Mononuclear cell (primary cell): ENCODE data around the gene ACTG1. TPM values are rescaled to one million over a fixed set of nuclear protein-coding genes. Genes with fewer than 3 reads are reported as not detected.

Experiments
- H3K27me3 ChIP-seq: 2 replicates; pipeline ENCODE4 v1.6.0; 2011; ENCODE audit warnings: low read length, control low read depth; ENCODE audit not compliant: insufficient read depth
- H3K4me1 ChIP-seq: 2 replicates; pipeline ENCODE4 v1.5.1; 2011; ENCODE audit warnings: mild to moderate bottlenecking, low read length, control low read depth; ENCODE audit not compliant: insufficient read depth
- H3K4me3 ChIP-seq: 2 replicates; pipeline ENCODE4 v1.5.1; 2011; ENCODE audit warnings: mild to moderate bottlenecking, low read length, moderate library complexity
- H3K9me3 ChIP-seq: 2 replicates; pipeline ENCODE4 v1.5.1; 2011; ENCODE audit warnings: low read depth, mild to moderate bottlenecking, control low read depth, low read length
- total RNA-seq: library from RNA; depleted of rRNA; stranded (reverse); fragments of >200 nt; gene quantifications from one replicate; pipeline ENCODE4 v1.2.3, GENCODE V29; 2012

ACTG1 gene
- total RNA-seq, 1 donor = 2,327 TPM

GRCh38 chr17:81468111-81468769 is 44.4 kb downstream of the ACTG1 start:
- no peaks in the 10 kb centered on the region for H3K27me3 ChIP-seq
- H3K4me1 ChIP-seq = no peaks in the 10 kb centered on the region
- H3K4me3 ChIP-seq = no peak overlapping the region
- H3K9me3 ChIP-seq = no peaks in the 10 kb centered on the region

- Histone ChIP-seq H3K27me3 (no peaks in the 10 kb centered on the region), H3K4me1 (no peaks in the 10 kb centered on the region), H3K9me3 (no peaks in the 10 kb centered on the region), H3K4me3 (no peak overlapping the region)
Observed at GRCh38 chr17:81466564-81467472, 45.8 kb downstream of the ACTG1 start.

- Histone ChIP-seq H3K4me3 (no peak overlapping the region), H3K27me3 (no peaks in the 10 kb centered on the region), H3K9me3 (no peaks in the 10 kb centered on the region), H3K4me1 (no peaks in the 10 kb centered on the region)
Observed at GRCh38 chr17:81465910-81466309, 46.7 kb downstream of the ACTG1 start.

- H3K27me3 ChIP-seq = no peaks in the 10 kb centered on the region
- peaks cover 7% of the 10 kb centered on the region for H3K4me1 ChIP-seq
- H3K4me3 ChIP-seq = no peak overlapping the region
- H3K9me3 ChIP-seq = no peaks in the 10 kb centered on the region
Observed at GRCh38 chr17:81464586-81464985, 48.0 kb downstream of the ACTG1 start.

- H3K9me3 ChIP-seq = no peaks in the 10 kb centered on the region
- no peak overlapping the region for H3K4me3 ChIP-seq
- H3K27me3 ChIP-seq = no peaks in the 10 kb centered on the region
- H3K4me1 ChIP-seq = peaks cover 7% of the 10 kb centered on the region
Observed at GRCh38 chr17:81463506-81463905, 49.1 kb downstream of the ACTG1 start.

- Histone ChIP-seq H3K9me3 (no peaks in the 10 kb centered on the region), H3K4me1 (peaks cover 7% of the 10 kb centered on the region), H3K27me3 (no peaks in the 10 kb centered on the region), H3K4me3 (no peak overlapping the region)
Observed at GRCh38 chr17:81462506-81463125, 50.0 kb downstream of the ACTG1 start.

- Histone ChIP-seq H3K9me3 (no peaks in the 10 kb centered on the region), H3K4me3 (no peak overlapping the region), H3K27me3 (no peaks in the 10 kb centered on the region), H3K4me1 (peaks cover 7% of the 10 kb centered on the region)
Observed at GRCh38 chr17:81461607-81462500, 50.7 kb downstream of the ACTG1 start.

- Histone ChIP-seq H3K4me3 (no peak overlapping the region), H3K27me3 (no peaks in the 10 kb centered on the region), H3K4me1 (peaks cover 12% of the 10 kb centered on the region), H3K9me3 (no peaks in the 10 kb centered on the region)
Observed at GRCh38 chr17:81460856-81461460, 51.6 kb downstream of the ACTG1 start.

Other genes with a start within 250 kb of the ACTG1 start
- gene SLC38A10, start 217.5 kb downstream of the ACTG1 start, total RNA-seq = 30.9 TPM
- gene BAHCC1, start 117.3 kb downstream of the ACTG1 start, total RNA-seq = 2.0 TPM
- gene FSCN2, start 15.6 kb upstream of the ACTG1 start, total RNA-seq = 0.52 TPM
- gene FAAP100, start 39.6 kb upstream of the ACTG1 start, total RNA-seq = 13.5 TPM
- 46.5 TPM for gene NPLOC4, start 124.3 kb upstream of the ACTG1 start, total RNA-seq
- 0.10 TPM for gene TSPAN10, start 124.4 kb upstream of the ACTG1 start, total RNA-seq
- gene PDE6G, start 143.7 kb upstream of the ACTG1 start, total RNA-seq = 2.1 TPM
- gene OXLD1, start 153.8 kb upstream of the ACTG1 start, total RNA-seq = 19.3 TPM
- 4.4 TPM for gene CCDC137, start 153.9 kb upstream of the ACTG1 start, total RNA-seq
- 15.5 TPM for gene ARL16, start 171.0 kb upstream of the ACTG1 start, total RNA-seq
- gene HGS, start 171.2 kb upstream of the ACTG1 start, total RNA-seq = 57.0 TPM
- 3.7 TPM for gene MRPL12, start 190.6 kb upstream of the ACTG1 start, total RNA-seq
- gene SLC25A10, start 199.5 kb upstream of the ACTG1 start, total RNA-seq = 1.5 TPM